ENCODE data around the gene DEPDC1. TPM values are rescaled to one million over a fixed set of nuclear protein-coding genes. Genes with fewer than 3 reads are reported as not detected.

The DEPDC1 gene
- total RNA-seq, 1 donor from 2014 or later = 2.6 TPM

- no peak overlapping the region for H3K27ac Mint-ChIP-seq (ENCODE audit: unreplicated experiment)
- H4K20me1 ChIP-seq (ENCODE audit: insufficient read depth, low read length) = no peaks in the 10 kb centered on the region
- TF ChIP-seq EZH2 (IDR thresholded peaks at IDR 0.05; ENCODE audit: insufficient read depth, low read length) = no peak
- TF ChIP-seq CTCF (IDR thresholded peaks at IDR 0.05; ENCODE audit: insufficient read depth, low read depth, low read length) = no peak
- H3K9me3 ChIP-seq (ENCODE audit: insufficient read depth, low read depth, low read length) = no peaks in the 10 kb centered on the region
- H3K27me3 Mint-ChIP-seq (ENCODE audit: low read depth, unreplicated experiment) = no peaks in the 10 kb centered on the region
- no peaks in the 10 kb centered on the region for H3K79me2 ChIP-seq (ENCODE audit: insufficient read depth, low read length)
- no peaks in the 10 kb centered on the region for H3K4me1 Mint-ChIP-seq (ENCODE audit: low read depth, unreplicated experiment)
- no peaks in the 10 kb centered on the region for H3K9me3 Mint-ChIP-seq (ENCODE audit: unreplicated experiment)
- H3K4me1 ChIP-seq (ENCODE audit: insufficient read depth, low read length) = no peaks in the 10 kb centered on the region
- H3K36me3 Mint-ChIP-seq (ENCODE audit: low read depth, unreplicated experiment) = no peaks in the 10 kb centered on the region
- no peak overlapping the region for H3K4me3 ChIP-seq (ENCODE audit: insufficient read depth, low read depth, low read length)
- no peak overlapping the region for H3K4me2 ChIP-seq (ENCODE audit: low read length)
- no peak overlapping the region for H2AFZ ChIP-seq (ENCODE audit: low read depth, low read length)
- no peaks in the 10 kb centered on the region for H3K27me3 ChIP-seq (ENCODE audit: insufficient read depth, low read length)
- FAIRE-seq = no peak
- H3K36me3 ChIP-seq (ENCODE audit: insufficient read depth, low read length) = no peaks in the 10 kb centered on the region
- H3K27ac ChIP-seq (ENCODE audit: low read depth, low read length) = no peak overlapping the region
- H3K9ac ChIP-seq (ENCODE audit: low read length) = no peak overlapping the region
- DNase-seq (ENCODE audit: low read depth) = no peak
- H3K4me3 Mint-ChIP-seq (ENCODE audit: unreplicated experiment) = no peak overlapping the region
Observed at GRCh38 chr1:68521286-68521685, 24.4 kb upstream of the DEPDC1 start.

- Histone ChIP-seq H3K4me1 (ENCODE audit: insufficient read depth, low read length) (no peaks in the 10 kb centered on the region), H4K20me1 (ENCODE audit: insufficient read depth, low read length) (no peaks in the 10 kb centered on the region), H3K9ac (ENCODE audit: low read length) (no peak overlapping the region), H3K27ac (ENCODE audit: low read depth, low read length) (no peak overlapping the region), H3K9me3 (ENCODE audit: insufficient read depth, low read depth, low read length) (no peaks in the 10 kb centered on the region), H3K4me2 (ENCODE audit: low read length) (no peak overlapping the region), H3K79me2 (ENCODE audit: insufficient read depth, low read length) (no peaks in the 10 kb centered on the region), H3K27me3 (ENCODE audit: insufficient read depth, low read length) (no peaks in the 10 kb centered on the region), H3K4me3 (ENCODE audit: insufficient read depth, low read depth, low read length) (no peak overlapping the region), H2AFZ (ENCODE audit: low read depth, low read length) (no peak overlapping the region), H3K36me3 (ENCODE audit: insufficient read depth, low read length) (no peaks in the 10 kb centered on the region)
- Mint-ChIP-seq H3K27me3 (ENCODE audit: low read depth, unreplicated experiment) (no peaks in the 10 kb centered on the region), H3K4me3 (ENCODE audit: unreplicated experiment) (no peak overlapping the region), H3K4me1 (ENCODE audit: low read depth, unreplicated experiment) (no peaks in the 10 kb centered on the region), H3K27ac (ENCODE audit: unreplicated experiment) (no peak overlapping the region), H3K36me3 (ENCODE audit: low read depth, unreplicated experiment) (no peaks in the 10 kb centered on the region), H3K9me3 (ENCODE audit: unreplicated experiment) (no peaks in the 10 kb centered on the region)
- FAIRE-seq (no peak), DNase-seq (ENCODE audit: low read depth) (no peak)
- TF ChIP-seq EZH2 (IDR thresholded peaks at IDR 0.05; ENCODE audit: insufficient read depth, low read length) (no peak), CTCF (IDR thresholded peaks at IDR 0.05; ENCODE audit: insufficient read depth, low read depth, low read length) (no peak)
Observed at GRCh38 chr1:68516066-68516465, 19.2 kb upstream of the DEPDC1 start.

GRCh38 chr1:68511254-68511653, 14.4 kb upstream of the DEPDC1 start:
- Histone ChIP-seq H3K4me3 (ENCODE audit: insufficient read depth, low read depth, low read length) (no peak overlapping the region), H3K27ac (ENCODE audit: low read depth, low read length) (no peak overlapping the region), H2AFZ (ENCODE audit: low read depth, low read length) (no peak overlapping the region), H3K9me3 (ENCODE audit: insufficient read depth, low read depth, low read length) (no peaks in the 10 kb centered on the region), H4K20me1 (ENCODE audit: insufficient read depth, low read length) (no peaks in the 10 kb centered on the region), H3K4me2 (ENCODE audit: low read length) (no peak overlapping the region), H3K27me3 (ENCODE audit: insufficient read depth, low read length) (no peaks in the 10 kb centered on the region), H3K79me2 (ENCODE audit: insufficient read depth, low read length) (no peaks in the 10 kb centered on the region), H3K36me3 (ENCODE audit: insufficient read depth, low read length) (no peaks in the 10 kb centered on the region), H3K4me1 (ENCODE audit: insufficient read depth, low read length) (no peaks in the 10 kb centered on the region), H3K9ac (ENCODE audit: low read length) (no peak overlapping the region)
- Mint-ChIP-seq H3K27me3 (ENCODE audit: low read depth, unreplicated experiment) (no peaks in the 10 kb centered on the region), H3K36me3 (ENCODE audit: low read depth, unreplicated experiment) (no peaks in the 10 kb centered on the region), H3K27ac (ENCODE audit: unreplicated experiment) (no peak overlapping the region), H3K9me3 (ENCODE audit: unreplicated experiment) (no peaks in the 10 kb centered on the region), H3K4me1 (ENCODE audit: low read depth, unreplicated experiment) (no peaks in the 10 kb centered on the region), H3K4me3 (ENCODE audit: unreplicated experiment) (no peak overlapping the region)
- no peak for FAIRE-seq
- no peak for DNase-seq (ENCODE audit: low read depth)
- TF ChIP-seq EZH2 (IDR thresholded peaks at IDR 0.05; ENCODE audit: insufficient read depth, low read length) (no peak), CTCF (IDR thresholded peaks at IDR 0.05; ENCODE audit: insufficient read depth, low read depth, low read length) (no peak)
